HL-60/S4 treated with phorbol 12-myristate 13-acetate at 8.2 ng/mL for 4 days and 3 days (cell line): ENCODE data around the gene SCGB3A1.

Source experiments
- in situ Hi-C: fragments of 300-500 bp; cut with MboI; formaldehyde crosslinking; loops from 2 replicates; pipeline ENCODE4 v1.15.0; 2022; ENCODE audit warnings: low sequenced_read_pairs

Gene SCGB3A1

GRCh38 chr5:180591311-180591887, at the start of gene SCGB3A1:
Gene SCGB3A1 (minus strand): TSS chr5:180591499. CDS start chr5:180591462, 37 bp downstream.
- in situ Hi-C loops = no loop called here

- in situ Hi-C loops = no loop called here
Observed at GRCh38 chr5:180640611-180640860, 49.2 kb upstream of the SCGB3A1 start.

- in situ Hi-C loops = no loop called here
Observed at GRCh38 chr5:180639741-180640610, 48.7 kb upstream of the SCGB3A1 start.

GRCh38 chr5:180639287-180639686, 48.0 kb upstream of the SCGB3A1 start:
- in situ Hi-C loops = no loop called here

GRCh38 chr5:180637962-180638680, 46.8 kb upstream of the SCGB3A1 start:
- in situ Hi-C loops = no loop called here

- in situ Hi-C loops = no loop called here
Observed at GRCh38 chr5:180636403-180637075, 45.2 kb upstream of the SCGB3A1 start.

GRCh38 chr5:180636016-180636402, 44.7 kb upstream of the SCGB3A1 start:
- in situ Hi-C loops = no loop called here

- in situ Hi-C loops = no loop called here
Observed at GRCh38 chr5:180633283-180634177, 42.2 kb upstream of the SCGB3A1 start.

- in situ Hi-C loops = no loop called here
Observed at GRCh38 chr5:180632768-180633167, 41.5 kb upstream of the SCGB3A1 start.

GRCh38 chr5:180631549-180632383, 40.5 kb upstream of the SCGB3A1 start:
- in situ Hi-C loops = no loop called here

GRCh38 chr5:180630426-180630825, 39.1 kb upstream of the SCGB3A1 start:
- in situ Hi-C loops = no loop called here

GRCh38 chr5:180629831-180630382, 38.6 kb upstream of the SCGB3A1 start:
- in situ Hi-C loops = no loop called here

GRCh38 chr5:180628827-180629750, 37.8 kb upstream of the SCGB3A1 start:
- in situ Hi-C loops = no loop called here

GRCh38 chr5:180628211-180628610, 36.9 kb upstream of the SCGB3A1 start:
- in situ Hi-C loops = no loop called here

- in situ Hi-C loops = no loop called here
Observed at GRCh38 chr5:180627386-180628120, 36.3 kb upstream of the SCGB3A1 start.

GRCh38 chr5:180626661-180627385, 35.5 kb upstream of the SCGB3A1 start:
- in situ Hi-C loops = no loop called here
